SK-N-SH (cell line): ENCODE data around the gene PERM1. TPM values are rescaled to one million over a fixed set of nuclear protein-coding genes. Genes with fewer than 3 reads are reported as not detected.

ENCODE experiments used
- CTCF ChIA-PET: fragments of 300-600, 350-600 bp; formaldehyde crosslinking; extraction: SDS; loops from one replicate; lab custom pipeline; 2021; lab: Yijun Ruan, JAX
- POLR2A ChIA-PET: fragments of 350-600 bp; sonication (Branson Sonifier 250); formaldehyde crosslinking; extraction: SDS; loops from one replicate; lab custom pipeline; 2020; ENCODE audit warnings: antibody characterized with exemption, inconsistent platforms; lab: Yijun Ruan, JAX
- DNase-seq: peaks from one replicate; pipeline ENCODE4 v3.0.0; 2012
- H2AFZ ChIP-seq: fragments of 200-600 bp; sonication (generic); 2 replicates; pipeline ENCODE4 v1.8.1; 2016; ENCODE audit warnings: antibody characterized with exemption, mild to moderate bottlenecking, low read depth
- H3F3A ChIP-seq: fragments of 200-600 bp; sonication (generic); replicated peaks from 2 replicates; pipeline ENCODE3; 2016; ENCODE audit warnings: antibody characterized with exemption, mild to moderate bottlenecking; ENCODE audit not compliant: insufficient read depth
- H3K27ac ChIP-seq, 2 experiments: fragments of 200-500 bp in 1 of 2; fragments of 200-600 bp in 1 of 2; sonication (Bioruptor generic) in 1 of 2; sonication (generic), shearing (Covaris generic) in 1 of 2; 2 replicates each; pipeline versions ENCODE4 v1.5.1 to v1.6.1; 2014 to 2016; ENCODE audit warnings: low read depth in 2 of 2, inconsistent platforms in 1 of 2, low read length in 1 of 2, mild to moderate bottlenecking in 1 of 2, mixed read lengths in 1 of 2
- H3K27me3 ChIP-seq: fragments of 200-600 bp; sonication (generic), shearing (Covaris generic); 2 replicates; pipeline ENCODE4 v1.6.1; 2016; ENCODE audit warnings: mixed run types; ENCODE audit not compliant: insufficient read depth
- H3K36me3 ChIP-seq, 2 experiments: fragments of 200-500 bp in 1 of 2; fragments of 200-600 bp in 1 of 2; sonication (Bioruptor generic) in 1 of 2; sonication (generic) in 1 of 2; replicated peaks in 1 of 2; 2 replicates each; pipeline versions ENCODE3 to v1.5.1; 2014 to 2016; ENCODE audit warnings: low read length in 1 of 2, mild to moderate bottlenecking in 1 of 2; ENCODE audit not compliant: insufficient read depth in 2 of 2, control insufficient read depth in 1 of 2
- H3K4me1 ChIP-seq, 2 experiments: fragments of 200-500 bp in 1 of 2; fragments of 200-600 bp in 1 of 2; sonication (Bioruptor generic) in 1 of 2; sonication (generic), shearing (Covaris generic) in 1 of 2; 2 replicates each; pipeline versions ENCODE4 v1.5.1 to v1.6.1; 2014 to 2016; ENCODE audit warnings: low read depth in 1 of 2, low read length in 1 of 2, mixed run types in 1 of 2; ENCODE audit not compliant: insufficient read depth in 2 of 2, control insufficient read depth in 1 of 2
- H3K4me2 ChIP-seq: fragments of 200-600 bp; sonication (generic), shearing (Covaris generic); 2 replicates; pipeline ENCODE4 v1.6.1; 2017; ENCODE audit warnings: mixed run types
- H3K4me3 ChIP-seq, 2 experiments: fragments of 200-500 bp in 1 of 2; fragments of 200-600 bp in 1 of 2; sonication (Bioruptor generic) in 1 of 2; sonication (generic), shearing (Covaris generic) in 1 of 2; 2 replicates each; pipeline versions ENCODE4 v1.5.1 to v1.8.1; 2014 to 2016; ENCODE audit warnings: low read depth in 2 of 2, inconsistent platforms in 1 of 2, low read length in 1 of 2, mild to moderate bottlenecking in 1 of 2, mixed read lengths in 1 of 2, moderate library complexity in 1 of 2
- H3K79me2 ChIP-seq: fragments of 200-600 bp; sonication (generic); 2 replicates; pipeline ENCODE4 v1.8.1; 2017; ENCODE audit warnings: mild to moderate bottlenecking; ENCODE audit not compliant: insufficient read depth
- H3K9ac ChIP-seq: fragments of 200-600 bp; sonication (generic); 2 replicates; pipeline ENCODE4 v1.6.1; 2017; ENCODE audit warnings: mixed run types
- H3K9me2 ChIP-seq: fragments of 200-600 bp; sonication (generic); 2 replicates; pipeline ENCODE4 v1.6.1; 2017; ENCODE audit warnings: mixed run types
- H3K9me3 ChIP-seq: fragments of 200-600 bp; sonication (generic); 2 replicates; pipeline ENCODE4 v1.6.1; 2017; ENCODE audit warnings: mixed run types, mild to moderate bottlenecking, moderate library complexity
- H4K20me1 ChIP-seq: fragments of 200-600 bp; sonication (generic); 2 replicates; pipeline ENCODE4 v1.6.1; 2017; ENCODE audit warnings: mild to moderate bottlenecking, mixed run types; ENCODE audit not compliant: insufficient read depth
- CHD2 ChIP-seq: fragments of 150-350 bp; IDR thresholded peaks from 2 replicates; pipeline ENCODE4 v1.6.1; 2018; ENCODE audit warnings: low read length; ENCODE audit not compliant: partially characterized antibody
- EP300 ChIP-seq, 2 experiments: IDR thresholded peaks; 2 replicates each; pipeline versions ENCODE4 v1.4.0 to v1.6.1; 2012; ENCODE audit warnings: borderline replicate concordance in 1 of 2, low read depth in 1 of 2, low read length in 1 of 2
- EZH2phosphoT487 ChIP-seq: fragments of 200-600 bp; sonication (generic); IDR thresholded peaks from 2 replicates; pipeline ENCODE4 v1.6.1; 2017; ENCODE audit warnings: low read depth, mixed run types, mild to moderate bottlenecking, antibody characterized with exemption, moderate library complexity, borderline replicate concordance
- FOXJ3 ChIP-seq: sonication (generic); formaldehyde crosslinking; IDR thresholded peaks from 2 replicates; pipeline ENCODE4 v1.5.1; 2020; ENCODE audit warnings: mild to moderate bottlenecking, missing genetic modification reagents
- FOXM1 ChIP-seq: IDR thresholded peaks from 2 replicates; pipeline ENCODE4 v1.4.0; 2012; ENCODE audit warnings: low read depth, mild to moderate bottlenecking
- JUND ChIP-seq: IDR thresholded peaks from 2 replicates; pipeline ENCODE4 v1.4.0; 2012
- MEF2A ChIP-seq: IDR thresholded peaks from 2 replicates; pipeline ENCODE4 v1.4.0; 2012; ENCODE audit warnings: low read depth, borderline replicate concordance
- NFIC ChIP-seq: IDR thresholded peaks from 2 replicates; pipeline ENCODE4 v1.4.0; 2012; ENCODE audit warnings: borderline replicate concordance
- NRF1 ChIP-seq: IDR thresholded peaks from 2 replicates; pipeline ENCODE4 v1.6.1; 2012; ENCODE audit warnings: low read depth, mild to moderate bottlenecking, low read length
- POLR2AphosphoS5 ChIP-seq: IDR thresholded peaks from 2 replicates; pipeline ENCODE4 v1.6.1; 2012; ENCODE audit warnings: low read depth, low read length
- RCOR1 ChIP-seq: fragments of 150-350 bp; IDR thresholded peaks from 2 replicates; pipeline ENCODE4 v1.6.1; 2017; ENCODE audit warnings: antibody characterized with exemption, low read length
- RXRA ChIP-seq: IDR thresholded peaks from 2 replicates; pipeline ENCODE4 v1.4.0; 2012; ENCODE audit warnings: low read depth, mild to moderate bottlenecking, borderline replicate concordance
- SIN3A ChIP-seq: IDR thresholded peaks from 2 replicates; pipeline ENCODE4 v1.6.1; 2012; ENCODE audit warnings: low read depth, mild to moderate bottlenecking, low read length, moderate library complexity, borderline replicate concordance
- SMC3 ChIP-seq: IDR thresholded peaks from 2 replicates; pipeline ENCODE4 v1.6.1; 2012; ENCODE audit warnings: low read depth, low read length, improper control_type of control experiment
- YY1 ChIP-seq: IDR thresholded peaks from 2 replicates; pipeline ENCODE4 v1.4.0; 2012; ENCODE audit warnings: low read depth, mild to moderate bottlenecking
- WGBS: methylation state at CpG from one replicate; pipeline ENCODE4 v1.1.6; 2017; ENCODE audit warnings: low lambda C conversion rate; 5-methylcytosine and 5-hydroxymethylcytosine counted together
- polyA plus RNA-seq, 3 experiments: library from polyadenylated mRNA; depleted of rRNA; stranded (reverse); fragments of >200 nt; gene quantifications; 2 replicates each; pipeline ENCODE4 v1.2.3, GENCODE V29; 2012
- TF ChIP-seq, protein P1 (sequence below): IDR thresholded peaks from 2 replicates; pipeline ENCODE4 v1.4.0; 2012; ENCODE audit warnings: low read depth, borderline replicate concordance
- TF ChIP-seq, protein P2 (sequence below): fragments of 150-350 bp; IDR thresholded peaks from 2 replicates; pipeline ENCODE4 v1.6.1; 2016; ENCODE audit warnings: mild to moderate bottlenecking, low read depth, low read length
- TF ChIP-seq, protein P3 (sequence below): IDR thresholded peaks from 2 replicates; pipeline ENCODE4 v1.6.1; 2012; ENCODE audit warnings: mild to moderate bottlenecking, low read depth, low read length, moderate library complexity
- TF ChIP-seq, protein P4 (sequence below): IDR thresholded peaks from 2 replicates; pipeline ENCODE4; 2012

PERM1 gene
- polyA plus RNA-seq, 1 of the 3 experiments (the other 2 are of a cell fraction), result 0.25 TPM

DNA sequence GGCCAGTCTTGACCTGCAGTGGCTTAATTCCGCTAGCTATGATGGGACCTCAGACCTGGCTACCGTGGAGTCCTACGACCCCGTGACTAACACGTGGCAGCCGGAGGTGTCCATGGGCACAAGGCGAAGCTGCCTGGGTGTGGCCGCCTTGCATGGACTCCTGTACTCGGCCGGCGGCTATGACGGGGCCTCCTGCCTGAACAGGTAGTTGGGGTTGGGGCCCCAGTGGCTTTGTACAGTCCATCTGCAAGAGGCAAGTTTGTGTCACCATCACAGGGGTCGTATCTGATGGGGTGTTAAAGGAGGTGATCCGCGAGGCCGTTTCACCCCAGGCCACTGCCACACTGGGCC lies 18.6 kb downstream of the PERM1 start:
- Histone ChIP-seq H3K4me1 (peaks cover 0 to 7% of the 10 kb centered on the region in 2 experiments; a peak in 1 of 4 replicates), H3K79me2 (peaks cover 8% of the 10 kb centered on the region), H3K36me3 (peaks cover 0 to 14% of the 10 kb centered on the region in 2 experiments), H3K9ac (no peak overlapping the region), H3K27ac (no peak overlapping the region), H3K27me3 (no peaks in the 10 kb centered on the region), H3F3A (no peaks in the 10 kb centered on the region), H3K4me2 (no peak overlapping the region), H3K9me3 (no peaks in the 10 kb centered on the region), H3K9me2 (no peaks in the 10 kb centered on the region), H2AFZ (no peak overlapping the region)
- ChIA-PET POLR2A (no interaction called here), CTCF (interaction anchor here (1.2 to 2.3 kb wide), 3 partner anchors 13 to 58 kb away, joined by 3 to 8 read pairs (median 3); no protein-coding TSS in a partner anchor)
- no CpG with 5 or more reads among the region's 16 CpGs for WGBS
- DNase-seq, result no peak
- no peak for TF ChIP-seq NRF1
- no peak for TF ChIP-seq CHD2
- TF ChIP-seq SIN3A, result no peak
- TF ChIP-seq MEF2A, result no peak
- no peak for TF ChIP-seq YY1
- TF ChIP-seq, protein P1, sequence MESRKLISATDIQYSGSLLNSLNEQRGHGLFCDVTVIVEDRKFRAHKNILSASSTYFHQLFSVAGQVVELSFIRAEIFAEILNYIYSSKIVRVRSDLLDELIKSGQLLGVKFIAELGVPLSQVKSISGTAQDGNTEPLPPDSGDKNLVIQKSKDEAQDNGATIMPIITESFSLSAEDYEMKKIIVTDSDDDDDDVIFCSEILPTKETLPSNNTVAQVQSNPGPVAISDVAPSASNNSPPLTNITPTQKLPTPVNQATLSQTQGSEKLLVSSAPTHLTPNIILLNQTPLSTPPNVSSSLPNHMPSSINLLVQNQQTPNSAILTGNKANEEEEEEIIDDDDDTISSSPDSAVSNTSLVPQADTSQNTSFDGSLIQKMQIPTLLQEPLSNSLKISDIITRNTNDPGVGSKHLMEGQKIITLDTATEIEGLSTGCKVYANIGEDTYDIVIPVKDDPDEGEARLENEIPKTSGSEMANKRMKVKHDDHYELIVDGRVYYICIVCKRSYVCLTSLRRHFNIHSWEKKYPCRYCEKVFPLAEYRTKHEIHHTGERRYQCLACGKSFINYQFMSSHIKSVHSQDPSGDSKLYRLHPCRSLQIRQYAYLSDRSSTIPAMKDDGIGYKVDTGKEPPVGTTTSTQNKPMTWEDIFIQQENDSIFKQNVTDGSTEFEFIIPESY, result no peak
- TF ChIP-seq EP300 (IDR thresholded peaks at IDR 0.05; ENCODE audit: borderline replicate concordance in 1 of 2, low read depth in 1 of 2, low read length in 1 of 2), result no peak
- TF ChIP-seq JUND, result no peak
- TF ChIP-seq, all 33 proteins: peak for 0
- Histone ChIP-seq H3K4me3 (no peak overlapping the region), H4K20me1 (no peaks in the 10 kb centered on the region)

DNA sequence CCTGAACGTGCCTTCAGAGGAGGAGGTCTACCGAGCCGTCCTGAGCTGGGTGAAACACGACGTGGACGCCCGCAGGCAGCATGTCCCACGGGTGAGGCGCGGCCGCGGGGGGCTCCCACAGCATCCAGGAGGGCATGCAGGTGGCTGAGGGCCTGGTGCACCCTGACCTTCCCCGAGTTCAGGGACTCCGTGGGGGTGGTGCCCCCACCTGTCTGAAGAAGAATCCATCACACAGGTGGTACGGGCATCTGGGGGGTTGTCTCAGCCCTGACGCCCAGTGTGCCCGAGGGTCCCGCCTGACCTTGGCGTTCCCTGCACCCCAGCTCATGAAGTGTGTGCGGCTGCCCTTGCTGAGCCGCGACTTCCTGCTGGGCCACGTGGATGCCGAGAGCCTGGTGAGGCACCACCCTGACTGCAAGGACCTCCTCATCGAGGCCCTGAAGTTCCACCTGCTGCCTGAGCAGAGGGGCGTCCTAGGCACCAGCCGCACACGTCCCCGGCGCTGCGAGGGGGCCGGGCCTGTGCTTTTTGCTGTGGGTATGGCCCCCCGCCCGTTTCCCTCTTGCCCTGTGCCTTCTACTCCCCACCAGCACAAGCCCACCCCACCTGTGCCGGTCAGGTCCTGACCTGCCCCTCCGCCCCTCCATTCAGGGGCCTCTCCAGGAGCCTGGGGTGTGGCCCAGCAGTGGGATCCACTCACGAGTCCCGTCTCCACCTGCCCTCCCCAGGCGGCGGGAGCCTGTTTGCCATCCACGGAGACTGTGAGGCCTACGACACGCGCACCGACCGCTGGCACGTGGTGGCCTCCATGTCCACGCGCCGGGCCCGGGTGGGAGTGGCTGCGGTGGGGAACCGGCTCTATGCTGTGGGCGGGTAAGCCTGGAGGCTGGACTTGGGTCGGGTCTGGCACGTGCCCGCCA lies 19.3 kb downstream of the PERM1 start:
- Histone ChIP-seq H3K27ac (no peak overlapping the region), H4K20me1 (no peaks in the 10 kb centered on the region), H3K79me2 (peaks cover 14% of the 10 kb centered on the region), H3K4me3 (no peak overlapping the region), H3K9ac (no peak overlapping the region), H3K4me1 (peaks cover 4 to 11% of the 10 kb centered on the region in 2 experiments; a peak in 2 of 4 replicates), H3K9me3 (no peaks in the 10 kb centered on the region), H2AFZ (no peak overlapping the region), H3K27me3 (no peaks in the 10 kb centered on the region), H3K4me2 (no peak overlapping the region), H3K9me2 (no peaks in the 10 kb centered on the region), H3F3A (no peaks in the 10 kb centered on the region), H3K36me3 (peaks cover 0 to 14% of the 10 kb centered on the region in 2 experiments)
- ChIA-PET CTCF (interaction anchor here (1.1 to 1.9 kb wide), 4 partner anchors 11 to 58 kb away, joined by 3 to 6 read pairs (median 3); no protein-coding TSS in a partner anchor), POLR2A (no interaction called here)
- WGBS, result 98% methylated on average over 32 of the region's 57 CpGs
- DNase-seq, result no peak
- TF ChIP-seq FOXJ3 (CRISPR knock-in tag) (no peak), NRF1 (no peak), NFIC (no peak), SIN3A (no peak), FOXM1 (no peak), MEF2A (no peak), RXRA (no peak), EZH2phosphoT487 (no peak), SMC3 (no peak), POLR2AphosphoS5 (no peak), RCOR1 (no peak), JUND (no peak)
- TF ChIP-seq, protein P2, sequence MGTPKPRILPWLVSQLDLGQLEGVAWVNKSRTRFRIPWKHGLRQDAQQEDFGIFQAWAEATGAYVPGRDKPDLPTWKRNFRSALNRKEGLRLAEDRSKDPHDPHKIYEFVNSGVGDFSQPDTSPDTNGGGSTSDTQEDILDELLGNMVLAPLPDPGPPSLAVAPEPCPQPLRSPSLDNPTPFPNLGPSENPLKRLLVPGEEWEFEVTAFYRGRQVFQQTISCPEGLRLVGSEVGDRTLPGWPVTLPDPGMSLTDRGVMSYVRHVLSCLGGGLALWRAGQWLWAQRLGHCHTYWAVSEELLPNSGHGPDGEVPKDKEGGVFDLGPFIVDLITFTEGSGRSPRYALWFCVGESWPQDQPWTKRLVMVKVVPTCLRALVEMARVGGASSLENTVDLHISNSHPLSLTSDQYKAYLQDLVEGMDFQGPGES, result no peak
- TF ChIP-seq, protein P3, sequence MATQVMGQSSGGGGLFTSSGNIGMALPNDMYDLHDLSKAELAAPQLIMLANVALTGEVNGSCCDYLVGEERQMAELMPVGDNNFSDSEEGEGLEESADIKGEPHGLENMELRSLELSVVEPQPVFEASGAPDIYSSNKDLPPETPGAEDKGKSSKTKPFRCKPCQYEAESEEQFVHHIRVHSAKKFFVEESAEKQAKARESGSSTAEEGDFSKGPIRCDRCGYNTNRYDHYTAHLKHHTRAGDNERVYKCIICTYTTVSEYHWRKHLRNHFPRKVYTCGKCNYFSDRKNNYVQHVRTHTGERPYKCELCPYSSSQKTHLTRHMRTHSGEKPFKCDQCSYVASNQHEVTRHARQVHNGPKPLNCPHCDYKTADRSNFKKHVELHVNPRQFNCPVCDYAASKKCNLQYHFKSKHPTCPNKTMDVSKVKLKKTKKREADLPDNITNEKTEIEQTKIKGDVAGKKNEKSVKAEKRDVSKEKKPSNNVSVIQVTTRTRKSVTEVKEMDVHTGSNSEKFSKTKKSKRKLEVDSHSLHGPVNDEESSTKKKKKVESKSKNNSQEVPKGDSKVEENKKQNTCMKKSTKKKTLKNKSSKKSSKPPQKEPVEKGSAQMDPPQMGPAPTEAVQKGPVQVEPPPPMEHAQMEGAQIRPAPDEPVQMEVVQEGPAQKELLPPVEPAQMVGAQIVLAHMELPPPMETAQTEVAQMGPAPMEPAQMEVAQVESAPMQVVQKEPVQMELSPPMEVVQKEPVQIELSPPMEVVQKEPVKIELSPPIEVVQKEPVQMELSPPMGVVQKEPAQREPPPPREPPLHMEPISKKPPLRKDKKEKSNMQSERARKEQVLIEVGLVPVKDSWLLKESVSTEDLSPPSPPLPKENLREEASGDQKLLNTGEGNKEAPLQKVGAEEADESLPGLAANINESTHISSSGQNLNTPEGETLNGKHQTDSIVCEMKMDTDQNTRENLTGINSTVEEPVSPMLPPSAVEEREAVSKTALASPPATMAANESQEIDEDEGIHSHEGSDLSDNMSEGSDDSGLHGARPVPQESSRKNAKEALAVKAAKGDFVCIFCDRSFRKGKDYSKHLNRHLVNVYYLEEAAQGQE, result no peak
- TF ChIP-seq, protein P4, sequence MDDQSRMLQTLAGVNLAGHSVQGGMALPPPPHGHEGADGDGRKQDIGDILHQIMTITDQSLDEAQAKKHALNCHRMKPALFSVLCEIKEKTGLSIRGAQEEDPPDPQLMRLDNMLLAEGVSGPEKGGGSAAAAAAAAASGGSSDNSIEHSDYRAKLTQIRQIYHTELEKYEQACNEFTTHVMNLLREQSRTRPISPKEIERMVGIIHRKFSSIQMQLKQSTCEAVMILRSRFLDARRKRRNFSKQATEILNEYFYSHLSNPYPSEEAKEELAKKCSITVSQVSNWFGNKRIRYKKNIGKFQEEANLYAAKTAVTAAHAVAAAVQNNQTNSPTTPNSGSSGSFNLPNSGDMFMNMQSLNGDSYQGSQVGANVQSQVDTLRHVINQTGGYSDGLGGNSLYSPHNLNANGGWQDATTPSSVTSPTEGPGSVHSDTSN, result no peak
